CD1c-positive myeloid dendritic cell (primary cell): ENCODE results near the gene MAP4K3.
"Not testable (repeated sequence)": the region's sequence is repeated elsewhere in the genome, so short reads cannot be mapped to it uniquely, and the experiment has no call there.

Experiments used
- DNase-seq: peaks from one replicate; pipeline ENCODE4 v3.0.0-alpha.2; 2016; ENCODE audit errors: extremely low spot score

Gene MAP4K3

GRCh38 chr2:39409697-39410389 lies 27.2 kb downstream of the MAP4K3 start:
- DNase-seq: no peak

- peak; percentile 88 for DNase-seq
Observed at GRCh38 chr2:39408351-39409136, 28.5 kb downstream of the MAP4K3 start.

GRCh38 chr2:39407516-39408296 lies 29.4 kb downstream of the MAP4K3 start:
- peak; percentile 28 for DNase-seq

- DNase-seq: no peak
Observed at GRCh38 chr2:39405364-39405763, 31.7 kb downstream of the MAP4K3 start.

GRCh38 chr2:39403311-39403710 lies 33.8 kb downstream of the MAP4K3 start:
- DNase-seq: peak; percentile 63

- DNase-seq: no peak
Observed at GRCh38 chr2:39401319-39401718, 35.8 kb downstream of the MAP4K3 start.

GRCh38 chr2:39399570-39399969 lies 37.5 kb downstream of the MAP4K3 start:
- no peak for DNase-seq

- no peak for DNase-seq
Observed at GRCh38 chr2:39395313-39395712, 41.8 kb downstream of the MAP4K3 start.

GRCh38 chr2:39394516-39394961 lies 42.5 kb downstream of the MAP4K3 start:
- DNase-seq: no peak

GRCh38 chr2:39392672-39393071 lies 44.4 kb downstream of the MAP4K3 start:
- no peak for DNase-seq

GRCh38 chr2:39390216-39390615 lies 46.9 kb downstream of the MAP4K3 start:
- no peak for DNase-seq

GRCh38 chr2:39386064-39386463 lies 51.0 kb downstream of the MAP4K3 start:
- no peak for DNase-seq

GRCh38 chr2:39385172-39385571 lies 51.9 kb downstream of the MAP4K3 start:
- DNase-seq: no peak

- DNase-seq: not testable (repeated sequence)
Observed at GRCh38 chr2:39384071-39384470, 53.0 kb downstream of the MAP4K3 start.

GRCh38 chr2:39383146-39383545 lies 53.9 kb downstream of the MAP4K3 start:
- DNase-seq: peak; percentile 46

- DNase-seq: no peak
Observed at GRCh38 chr2:39381653-39382052, 55.4 kb downstream of the MAP4K3 start.

- no peak for DNase-seq
Observed at GRCh38 chr2:39380525-39381150, 56.4 kb downstream of the MAP4K3 start.

GRCh38 chr2:39379643-39380524 lies 57.2 kb downstream of the MAP4K3 start:
- peak; percentile 69 for DNase-seq

- no peak for DNase-seq
Observed at GRCh38 chr2:39378968-39379367, 58.1 kb downstream of the MAP4K3 start.

GRCh38 chr2:39377226-39377939 lies 59.7 kb downstream of the MAP4K3 start:
- peak; percentile 90 for DNase-seq
